ENCODE measurements around the gene NTM. TPM values are rescaled to one million over a fixed set of nuclear protein-coding genes. Genes with fewer than 3 reads are reported as not detected.

The NTM gene
- total and polyA plus RNA-seq, 12 donors: 0.43 to 3.0 (median 1.3) TPM

DNA sequence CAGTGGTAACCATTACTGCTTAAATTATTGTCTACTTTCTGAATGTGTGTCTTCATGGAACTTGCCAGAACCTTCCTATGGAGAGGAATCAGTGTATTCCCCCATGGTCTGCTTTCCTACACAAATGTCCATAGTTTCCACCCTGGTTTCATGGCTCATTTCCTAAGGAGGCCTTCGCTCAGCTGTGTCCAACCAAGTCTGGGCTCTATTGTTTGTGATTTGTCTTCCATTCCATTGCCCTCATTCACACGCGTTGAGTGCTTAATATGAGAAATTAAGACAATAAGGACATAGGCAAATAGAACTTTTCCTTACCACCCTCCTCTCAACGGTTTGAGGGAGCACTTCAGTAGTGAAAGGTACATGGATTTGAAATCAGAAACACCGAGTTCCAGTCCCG is 510.6 kb downstream of the NTM start:
- Histone ChIP-seq H3K27me3 (peaks cover 0 to 25% (median 4%) of the 10 kb centered on the region in 7 donors), H3K9me3 (no peaks in the 10 kb centered on the region), H3K4me3 (no peak overlapping the region), H3K4me1 (no peaks in the 10 kb centered on the region), H3K36me3 (no peaks in the 10 kb centered on the region), H3K27ac (no peak overlapping the region)
- intact Hi-C loops (cut with DNase I): no loop called here
- ATAC-seq (no peak), DNase-seq (no peak)
- TF ChIP-seq, protein P1, sequence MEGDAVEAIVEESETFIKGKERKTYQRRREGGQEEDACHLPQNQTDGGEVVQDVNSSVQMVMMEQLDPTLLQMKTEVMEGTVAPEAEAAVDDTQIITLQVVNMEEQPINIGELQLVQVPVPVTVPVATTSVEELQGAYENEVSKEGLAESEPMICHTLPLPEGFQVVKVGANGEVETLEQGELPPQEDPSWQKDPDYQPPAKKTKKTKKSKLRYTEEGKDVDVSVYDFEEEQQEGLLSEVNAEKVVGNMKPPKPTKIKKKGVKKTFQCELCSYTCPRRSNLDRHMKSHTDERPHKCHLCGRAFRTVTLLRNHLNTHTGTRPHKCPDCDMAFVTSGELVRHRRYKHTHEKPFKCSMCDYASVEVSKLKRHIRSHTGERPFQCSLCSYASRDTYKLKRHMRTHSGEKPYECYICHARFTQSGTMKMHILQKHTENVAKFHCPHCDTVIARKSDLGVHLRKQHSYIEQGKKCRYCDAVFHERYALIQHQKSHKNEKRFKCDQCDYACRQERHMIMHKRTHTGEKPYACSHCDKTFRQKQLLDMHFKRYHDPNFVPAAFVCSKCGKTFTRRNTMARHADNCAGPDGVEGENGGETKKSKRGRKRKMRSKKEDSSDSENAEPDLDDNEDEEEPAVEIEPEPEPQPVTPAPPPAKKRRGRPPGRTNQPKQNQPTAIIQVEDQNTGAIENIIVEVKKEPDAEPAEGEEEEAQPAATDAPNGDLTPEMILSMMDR (IDR thresholded peaks at IDR 0.05): no peak
- 89 to 92% methylated on average over 6 of the region's 6 CpGs for WGBS, 2 donors

- Histone ChIP-seq H3K9me3 (no peaks in the 10 kb centered on the region), H3K4me1 (no peaks in the 10 kb centered on the region), H3K27ac (no peak overlapping the region), H3K4me3 (no peak overlapping the region), H3K27me3 (peaks cover 0 to 25% (median 4%) of the 10 kb centered on the region in 7 donors), H3K36me3 (no peaks in the 10 kb centered on the region)
- WGBS, 2 donors: 81 to 82% methylated on average over 6 of the region's 6 CpGs
- ATAC-seq (no peak), DNase-seq (no peak)
- intact Hi-C loops (cut with DNase I): no loop called here
- TF ChIP-seq, protein P1 (IDR thresholded peaks at IDR 0.05): no peak
Measured at GRCh38 chr11:131883332-131883731, 512.9 kb downstream of the NTM start.

- no peaks in the 10 kb centered on the region for H3K36me3 ChIP-seq
- H3K4me1 ChIP-seq: peaks cover 0 to 11% (median 0%) of the 10 kb centered on the region in 9 donors
- no peaks in the 10 kb centered on the region for H3K9me3 ChIP-seq
- DNase-seq (no peak), ATAC-seq (no peak)
- H3K27ac ChIP-seq: no peak overlapping the region
- peaks cover 0 to 25% (median 4%) of the 10 kb centered on the region in 7 donors for H3K27me3 ChIP-seq
- 67 to 69% methylated on average over 8 of the region's 8 CpGs for WGBS, 2 donors
- intact Hi-C loops (cut with DNase I): no loop called here
- no peak overlapping the region for H3K4me3 ChIP-seq
- TF ChIP-seq, protein P1 (IDR thresholded peaks at IDR 0.05): no peak
Measured at GRCh38 chr11:131884461-131885073, 514.2 kb downstream of the NTM start.

DNA sequence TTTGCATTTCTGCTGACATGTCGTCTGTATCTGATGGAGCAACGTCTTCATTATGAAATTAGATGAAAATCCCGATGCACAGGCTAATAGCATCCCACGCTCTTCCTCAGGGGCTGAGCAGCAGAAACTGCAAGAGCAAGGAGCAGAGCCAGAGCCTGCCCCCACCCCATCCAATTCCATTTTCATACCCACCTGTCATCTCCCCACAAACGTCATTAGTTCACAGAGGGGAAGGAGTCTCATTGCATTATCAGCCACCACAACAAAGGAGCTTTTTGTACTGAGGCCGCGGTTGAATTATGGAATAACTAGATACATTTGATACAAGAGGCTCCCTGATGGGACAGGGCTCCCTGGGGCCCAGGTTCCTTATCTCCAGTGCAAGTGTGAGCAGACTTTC is 515.0 kb downstream of the NTM start:
- peaks cover 0 to 18% (median 4%) of the 10 kb centered on the region in 7 donors for H3K27me3 ChIP-seq

More for the DNA sequence above, 515.0 kb downstream of the NTM start:
- WGBS, 2 donors: 79 to 85% methylated on average over 7 of the region's 7 CpGs
- H3K27ac ChIP-seq: no peak overlapping the region
- H3K9me3 ChIP-seq: no peaks in the 10 kb centered on the region
- no peak overlapping the region for H3K4me3 ChIP-seq
- TF ChIP-seq, protein P1 (IDR thresholded peaks at IDR 0.05): no peak
- H3K36me3 ChIP-seq: no peaks in the 10 kb centered on the region
- intact Hi-C loops (cut with DNase I): no loop called here
- H3K4me1 ChIP-seq: peaks cover 0 to 15% (median 0%) of the 10 kb centered on the region in 9 donors
- ATAC-seq (no peak), DNase-seq (no peak)
